NCI-H2107 treated with DMSO at 0.1 percent for 48 hours (cell line): ENCODE measurements around the gene PAK1.

Source experiments
- DNase-seq: peaks from one replicate; lab custom pipeline; 2025; ENCODE audit not compliant: unreplicated experiment; lab: John Stamatoyannopoulos, UW

The PAK1 gene

GRCh38 chr11:77475206-77475605, 1.3 kb upstream of the PAK1 start:
- no peak for DNase-seq

- DNase-seq = no peak
These were observed 778 bp upstream of the PAK1 start for GRCh38 chr11:77474684-77475060.

GRCh38 chr11:77472991-77473800, 698 bp downstream of the PAK1 start:
- DNase-seq = no peak

GRCh38 chr11:77471558-77472193, 2.2 kb downstream of the PAK1 start:
- DNase-seq = no peak

GRCh38 chr11:77470971-77471370, 2.9 kb downstream of the PAK1 start:
- DNase-seq = no peak

- DNase-seq = no peak
These were observed 3.4 kb downstream of the PAK1 start for GRCh38 chr11:77470504-77470903.

GRCh38 chr11:77468527-77468926, 5.4 kb downstream of the PAK1 start:
- no peak for DNase-seq

- no peak for DNase-seq
These were observed 5.9 kb downstream of the PAK1 start for GRCh38 chr11:77467993-77468392.

GRCh38 chr11:77467233-77467632, 6.7 kb downstream of the PAK1 start:
- DNase-seq = no peak

- DNase-seq = no peak
These were observed 16.6 kb downstream of the PAK1 start for GRCh38 chr11:77457340-77457739.

- no peak for DNase-seq
These were observed 18.2 kb downstream of the PAK1 start for GRCh38 chr11:77455740-77456139.

GRCh38 chr11:77454867-77455655, 18.8 kb downstream of the PAK1 start:
- DNase-seq = no peak

- DNase-seq = no peak
These were observed 23.7 kb downstream of the PAK1 start for GRCh38 chr11:77450227-77450626.

GRCh38 chr11:77449784-77450183, 24.1 kb downstream of the PAK1 start:
- no peak for DNase-seq

GRCh38 chr11:77449060-77449521, 24.8 kb downstream of the PAK1 start:
- no peak for DNase-seq

- DNase-seq = no peak
These were observed 25.6 kb downstream of the PAK1 start for GRCh38 chr11:77448269-77448668.

- DNase-seq = no peak
These were observed 26.8 kb downstream of the PAK1 start for GRCh38 chr11:77446911-77447629.

- no peak for DNase-seq
These were observed 29.6 kb downstream of the PAK1 start for GRCh38 chr11:77444261-77444660.

GRCh38 chr11:77442394-77443053, 31.4 kb downstream of the PAK1 start:
- no peak for DNase-seq

GRCh38 chr11:77441426-77441825, 32.5 kb downstream of the PAK1 start:
- DNase-seq = no peak

- no peak for DNase-seq
These were observed 33.2 kb downstream of the PAK1 start for GRCh38 chr11:77440678-77441077.
